Anterior cingulate cortex (tissue), 58 donors: ENCODE data around the gene MUC2.

Source experiments
- DNase-seq, 58 donors: peaks; one replicate each; lab custom pipeline; 2025; lab: John Stamatoyannopoulos, UW

The MUC2 gene

DNA sequence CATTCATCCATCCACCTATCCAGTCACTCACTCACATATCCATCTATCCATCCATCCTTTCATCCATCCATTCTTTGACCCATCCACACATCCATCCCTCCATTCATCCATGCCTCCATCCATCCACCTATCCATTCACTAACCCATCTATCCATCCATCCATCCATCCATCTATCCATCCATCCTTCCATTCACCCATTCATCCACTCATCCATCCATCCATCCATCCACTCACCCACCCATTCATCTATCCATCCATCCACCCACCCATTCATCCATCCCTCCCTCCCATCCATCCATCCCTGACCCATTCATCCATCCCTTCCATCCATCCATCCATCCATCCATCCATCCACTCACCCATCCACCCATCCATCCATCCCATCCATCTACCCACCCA lies 4.9 kb upstream of the MUC2 start:
- no peak for DNase-seq

DNA sequence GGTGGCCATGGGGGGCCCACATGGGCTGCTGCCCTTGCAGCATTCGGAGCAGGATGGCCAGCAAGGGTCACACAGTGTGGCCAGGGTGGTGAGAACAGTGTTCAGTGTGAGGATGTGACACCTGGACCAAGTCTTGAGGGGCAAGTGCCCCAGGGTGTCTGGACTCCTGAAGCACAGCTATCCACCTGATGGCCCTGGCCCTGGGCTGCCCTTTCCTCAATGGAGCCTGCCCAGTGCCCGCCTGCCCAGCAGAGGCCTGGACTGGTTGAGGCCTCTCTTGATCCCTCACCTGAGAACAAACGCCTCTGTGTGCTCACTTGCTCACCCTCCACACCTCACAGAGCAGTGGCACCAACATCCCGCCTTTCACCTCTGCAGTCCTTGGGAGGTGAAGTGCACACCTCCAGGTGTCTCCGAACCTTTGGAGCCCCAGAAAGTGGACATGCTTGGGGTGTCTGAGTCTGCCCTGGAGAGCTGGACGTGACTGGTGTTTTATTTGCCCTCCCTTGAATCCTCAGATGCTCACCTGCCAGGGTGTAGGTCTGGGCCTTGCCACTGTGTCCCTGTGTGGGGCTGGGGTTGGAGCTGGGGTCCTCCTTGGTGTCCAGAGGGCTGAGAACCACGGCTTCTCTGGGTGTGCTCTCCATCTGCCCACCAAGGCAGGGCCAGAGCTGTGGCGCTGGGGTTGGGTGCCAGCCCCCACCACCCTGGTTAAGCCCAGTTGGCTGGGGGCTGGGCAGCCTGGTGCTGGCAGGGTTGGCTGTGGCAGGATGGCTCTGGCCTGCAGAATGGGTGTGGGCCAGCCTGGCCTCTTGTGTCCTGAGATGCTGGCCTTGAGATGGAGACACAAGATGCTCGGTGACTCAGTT lies 3.8 kb upstream of the MUC2 start:
- DNase-seq, result no peak

DNA sequence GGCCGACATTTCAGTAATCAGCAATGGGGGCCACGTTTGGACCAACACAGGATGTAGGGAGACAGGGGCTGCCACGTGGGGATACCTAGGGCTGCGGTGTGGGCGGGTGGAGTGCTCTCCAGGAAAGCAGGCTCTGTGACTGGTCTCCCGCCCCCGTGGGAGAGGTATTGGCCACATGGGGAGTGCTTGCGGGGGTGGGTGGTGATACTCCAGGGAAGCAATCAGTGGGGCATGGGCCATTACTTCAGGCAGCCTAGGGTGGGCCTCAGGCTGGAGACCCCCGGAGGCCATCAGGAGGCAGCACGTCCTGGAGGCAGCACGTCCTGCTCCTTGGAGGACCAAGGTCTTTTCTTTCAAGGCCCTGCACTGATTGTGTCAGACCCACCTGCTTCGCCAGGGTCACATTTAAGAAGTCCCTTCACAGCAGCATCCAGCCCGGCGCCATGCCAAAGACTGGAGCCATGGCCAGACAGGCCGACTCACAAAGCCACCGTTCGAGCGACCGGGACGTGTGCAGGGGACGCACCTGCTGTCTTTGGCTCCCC lies 3.0 kb upstream of the MUC2 start:
- DNase-seq, result no peak

DNA sequence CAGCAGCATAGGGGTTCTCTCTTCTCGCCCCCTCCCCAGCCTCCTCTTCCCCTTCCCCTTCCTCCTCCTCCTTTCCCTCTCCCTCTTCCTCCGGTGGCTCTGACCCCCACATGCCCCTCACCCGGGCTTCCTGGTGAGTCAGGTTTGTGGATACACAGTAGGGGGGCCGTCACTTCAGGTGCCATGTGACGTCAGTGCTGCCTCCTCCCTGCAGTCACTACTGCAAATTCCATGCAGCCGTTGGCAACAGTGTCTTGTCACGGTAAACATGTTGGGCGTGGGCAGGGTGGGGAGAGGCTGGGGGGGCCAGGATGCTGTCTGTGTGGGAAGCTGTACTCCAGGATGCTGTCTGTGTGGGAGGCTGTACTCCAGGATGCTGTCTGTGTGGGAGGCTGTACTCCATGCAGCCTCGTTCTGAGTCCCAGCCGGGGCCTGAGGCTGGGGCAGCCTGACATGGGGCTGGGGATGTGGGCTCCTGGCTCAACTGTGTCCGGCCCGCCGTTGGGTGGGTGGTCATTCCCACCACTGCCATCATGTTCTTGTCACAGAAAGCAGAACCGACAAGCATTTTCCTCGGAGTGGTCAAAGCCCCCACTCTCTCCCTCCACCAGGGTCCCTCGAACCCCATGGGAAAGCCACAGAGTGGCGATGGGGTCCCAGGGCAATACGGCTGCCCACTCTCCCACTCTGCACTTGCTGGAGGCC lies 2.4 kb upstream of the MUC2 start:
- peak in 6 of 58 donors; percentile 6 to 47 (median 18) for DNase-seq

DNA sequence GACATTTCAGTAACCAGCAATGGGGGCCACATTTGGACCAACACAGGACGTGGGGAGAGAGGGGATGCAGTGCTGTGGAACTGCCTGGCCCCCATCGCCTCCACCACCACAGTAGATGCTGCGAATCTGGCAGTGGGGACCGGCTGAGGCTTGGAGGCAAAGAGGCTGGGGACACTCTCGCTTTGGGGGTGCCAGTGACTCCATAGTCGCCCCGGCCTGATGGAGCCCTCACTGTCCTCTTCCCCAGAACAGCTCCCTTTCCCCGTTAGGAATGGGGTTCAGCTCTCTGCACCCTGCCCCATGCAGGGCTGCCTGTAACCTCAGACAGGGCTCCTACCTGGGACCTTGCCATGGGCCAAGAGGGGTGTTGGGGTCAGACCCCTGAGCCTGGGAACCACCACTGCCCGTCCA lies 1.8 kb upstream of the MUC2 start:
- DNase-seq, result no peak

DNA sequence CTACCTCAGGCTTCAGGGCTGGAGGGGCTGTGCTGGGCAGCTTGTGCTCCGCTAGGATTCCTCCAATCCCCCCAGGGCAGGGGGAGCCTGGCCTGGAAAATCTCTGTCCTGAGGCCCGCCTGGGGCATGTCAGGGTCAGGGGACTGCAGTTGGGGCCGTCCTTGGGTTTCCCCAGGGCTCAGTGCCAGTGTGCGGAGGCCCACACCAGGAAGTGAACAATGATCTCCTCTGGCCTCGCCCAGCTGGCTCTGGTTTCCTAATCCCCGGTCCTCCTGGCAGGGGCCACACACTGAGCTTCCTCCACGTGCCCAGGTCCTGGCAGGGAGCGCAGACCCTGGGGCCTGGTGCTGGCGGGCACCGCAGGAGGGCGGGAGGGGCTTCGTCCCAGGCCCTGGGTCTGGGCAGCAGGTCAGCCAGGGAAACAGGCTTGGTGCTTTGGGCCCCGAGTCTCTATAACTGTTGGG lies 1.4 kb upstream of the MUC2 start:
- peak in 10 of 58 donors; percentile 3 to 37 (median 20) for DNase-seq

DNA sequence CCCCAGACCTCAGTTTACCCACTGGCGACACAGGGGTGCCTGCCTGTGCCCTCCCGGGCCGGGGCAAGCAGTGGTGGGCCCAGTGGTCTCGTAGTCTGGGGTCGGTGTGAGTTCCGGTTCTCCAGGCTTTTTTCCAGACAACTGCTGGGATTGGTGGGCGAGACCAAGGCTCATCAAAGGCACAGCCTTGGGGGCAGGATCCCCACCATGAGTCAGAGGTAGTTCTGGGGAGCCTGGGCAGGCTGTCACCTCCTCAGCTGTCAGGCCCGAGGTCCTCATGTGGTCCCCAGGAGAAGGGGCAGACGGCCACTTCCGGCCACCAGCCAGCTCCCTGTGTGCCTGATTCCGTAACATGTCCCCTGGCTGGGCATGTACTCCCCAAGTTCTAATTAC lies 827 bp upstream of the MUC2 start:
- no peak for DNase-seq

DNA sequence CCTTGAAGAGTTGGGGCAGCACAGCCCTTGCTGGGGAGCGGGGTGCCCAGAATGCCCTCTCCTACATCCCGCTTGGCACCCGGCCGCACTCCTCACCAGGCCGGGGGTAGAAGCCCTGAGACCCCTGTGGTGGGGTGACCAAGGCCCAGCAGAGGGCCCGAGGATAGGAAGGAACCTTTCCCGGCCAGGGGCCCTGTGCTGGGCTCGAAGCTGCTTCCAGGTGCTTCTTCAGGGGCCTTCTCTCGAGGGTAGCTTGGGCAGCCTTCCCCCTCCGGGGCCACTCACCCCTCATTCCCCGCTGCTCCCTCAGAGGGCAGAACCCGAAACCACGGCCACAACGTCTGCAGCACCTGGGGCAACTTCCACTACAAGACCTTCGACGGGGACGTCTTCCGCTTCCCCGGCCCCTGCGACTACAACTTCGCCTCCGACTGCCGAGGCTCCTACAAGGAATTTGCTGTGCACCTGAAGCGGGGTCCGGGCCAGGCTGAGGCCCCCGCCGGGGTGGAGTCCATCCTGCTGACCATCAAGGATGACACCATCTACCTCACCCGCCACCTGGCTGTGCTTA lies 752 bp downstream of the MUC2 start:
- DNase-seq, result no peak

GRCh38 chr11:1076061-1076665 lies 1.5 kb downstream of the MUC2 start:
- DNase-seq, result no peak

GRCh38 chr11:1077033-1077416 lies 2.4 kb downstream of the MUC2 start:
- DNase-seq, result no peak

- no peak for DNase-seq
These were observed 2.9 kb downstream of the MUC2 start for GRCh38 chr11:1077417-1078119.

- DNase-seq, result no peak
These were observed 3.5 kb downstream of the MUC2 start for GRCh38 chr11:1078191-1078601.

- no peak for DNase-seq
These were observed 7.1 kb downstream of the MUC2 start for GRCh38 chr11:1081601-1082311.

GRCh38 chr11:1082346-1082727 lies 7.7 kb downstream of the MUC2 start:
- no peak for DNase-seq

- no peak for DNase-seq
These were observed 8.3 kb downstream of the MUC2 start for GRCh38 chr11:1082728-1083620.

DNA sequence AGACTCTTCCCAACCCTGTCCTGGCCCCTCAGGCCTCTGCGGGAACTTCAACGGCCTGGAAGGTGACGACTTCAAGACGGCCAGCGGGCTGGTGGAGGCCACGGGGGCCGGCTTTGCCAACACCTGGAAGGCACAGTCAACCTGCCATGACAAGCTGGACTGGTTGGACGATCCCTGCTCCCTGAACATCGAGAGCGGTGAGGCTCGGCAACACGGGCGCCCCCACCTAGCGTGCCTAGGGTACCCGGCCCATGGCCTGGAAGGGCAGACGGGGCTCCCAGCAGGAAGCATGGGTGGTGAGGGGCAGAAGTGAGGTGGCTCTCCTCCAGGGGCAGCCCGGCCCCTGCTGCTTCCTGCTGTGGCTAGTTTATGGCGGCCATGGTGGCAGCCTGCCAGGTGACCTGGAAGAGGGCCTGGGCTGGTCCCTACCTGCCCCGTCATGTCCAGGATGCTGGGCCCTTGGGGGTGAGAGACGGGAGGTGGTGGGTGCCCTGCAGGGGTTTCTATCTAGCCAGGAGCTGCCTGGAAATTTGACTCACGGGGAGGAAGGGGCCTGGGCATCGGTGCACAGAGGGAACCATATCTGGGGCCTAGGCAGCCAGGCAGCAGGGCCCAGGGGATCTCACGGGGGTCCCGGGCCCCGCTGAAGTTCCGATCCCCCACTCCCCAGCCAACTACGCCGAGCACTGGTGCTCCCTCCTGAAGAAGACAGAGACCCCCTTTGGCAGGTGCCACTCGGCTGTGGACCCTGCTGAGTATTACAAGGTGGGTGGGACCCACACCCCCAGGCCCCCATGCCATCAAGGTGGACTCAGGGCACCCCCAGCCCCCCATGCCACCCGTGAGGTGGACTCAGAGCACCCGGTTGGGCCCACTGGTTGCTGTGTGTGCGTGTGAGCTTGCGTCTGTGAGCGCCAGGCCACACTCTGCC lies 9.2 kb downstream of the MUC2 start:
- no peak for DNase-seq
